Transverse colon (tissue), 4 donors: Measurements from ENCODE around the gene CNGA1.

ENCODE experiments used
- CTCF ChIP-seq, 5 experiments: fragments of 200-600 bp in 3 of 5; fragments of 450-650 bp in 2 of 5; sonication (generic) in 3 of 5; IDR thresholded peaks; 1 replicate in 2 of 5; 2 replicates in 3 of 5; pipeline ENCODE4 v1.5.1; 2016 to 2017; ENCODE audit warnings: antibody characterized with exemption in 5 of 5, inconsistent platforms in 3 of 5, mild to moderate bottlenecking in 2 of 5, moderate library complexity in 1 of 5
- POLR2AphosphoS5 ChIP-seq, 3 donors: sonication (generic); formaldehyde crosslinking; IDR thresholded peaks; one replicate each; pipeline ENCODE4 v1.6.1; 2016; ENCODE audit warnings: antibody characterized with exemption in 3 of 3

- TF ChIP-seq POLR2AphosphoS5 (IDR thresholded peaks at IDR 0.05) (no peak), CTCF (IDR thresholded peaks at IDR 0.05) (no peak)
Observed at GRCh38 chr4:47930971-47931804, 85.3 kb downstream of the CNGA1 start.
